WERI-Rb-1 (cell line): Measurements from ENCODE around the gene LAMB4.

Experiments
- DNase-seq: peaks from one replicate; pipeline ENCODE4 v3.0.0-alpha.2; 2020
- H3K27ac ChIP-seq: fragments of 250-450 bp; sonication (Bioruptor Pico); 2 replicates; pipeline ENCODE4 v1.5.1; 2020; ENCODE audit warnings: mild to moderate bottlenecking, moderate library complexity
- H3K27me3 ChIP-seq: fragments of 250-450 bp; sonication (Bioruptor Pico); 2 replicates; pipeline ENCODE4 v1.5.1; 2021; ENCODE audit warnings: mild to moderate bottlenecking, low read depth, moderate library complexity; ENCODE audit not compliant: insufficient read depth, severe bottlenecking
- H3K36me3 ChIP-seq: fragments of 250-450 bp; sonication (Bioruptor Pico); 2 replicates; pipeline ENCODE4 v1.5.1; 2020; ENCODE audit warnings: mild to moderate bottlenecking, moderate library complexity
- H3K4me3 ChIP-seq: 2 replicates; pipeline ENCODE4 v1.5.1; 2011; ENCODE audit warnings: low read depth, mild to moderate bottlenecking, control low read depth, low read length
- H3K9me3 ChIP-seq: fragments of 250-450 bp; sonication (Bioruptor Pico); 2 replicates; pipeline ENCODE4 v1.5.1; 2021; ENCODE audit warnings: mild to moderate bottlenecking, moderate library complexity; ENCODE audit not compliant: severe bottlenecking
- CTCF ChIP-seq: IDR thresholded peaks from 2 replicates; pipeline ENCODE4 v1.5.1; 2011; ENCODE audit warnings: low read depth, mild to moderate bottlenecking, control low read depth, inconsistent platforms, low read length

LAMB4 gene

GRCh38 chr7:108165723-108166122 lies 35.6 kb upstream of the LAMB4 start:
- TF ChIP-seq CTCF = no peak
- Histone ChIP-seq H3K36me3 (no peaks in the 10 kb centered on the region), H3K27me3 (no peaks in the 10 kb centered on the region), H3K4me3 (no peak overlapping the region), H3K9me3 (no peaks in the 10 kb centered on the region), H3K27ac (no peak overlapping the region)
- no peak for DNase-seq

GRCh38 chr7:108164946-108165345 lies 34.8 kb upstream of the LAMB4 start:
- Histone ChIP-seq H3K9me3 (no peaks in the 10 kb centered on the region), H3K27ac (no peak overlapping the region), H3K36me3 (no peaks in the 10 kb centered on the region), H3K27me3 (no peaks in the 10 kb centered on the region), H3K4me3 (no peak overlapping the region)
- no peak for DNase-seq
- no peak for TF ChIP-seq CTCF

- no peak overlapping the region for H3K4me3 ChIP-seq
- no peak for DNase-seq
- H3K9me3 ChIP-seq = no peaks in the 10 kb centered on the region
- H3K36me3 ChIP-seq = no peaks in the 10 kb centered on the region
- no peak overlapping the region for H3K27ac ChIP-seq
- H3K27me3 ChIP-seq = no peaks in the 10 kb centered on the region
- no peak for TF ChIP-seq CTCF
Observed at GRCh38 chr7:108164342-108164741, 34.2 kb upstream of the LAMB4 start.

GRCh38 chr7:108158776-108159175 lies 28.6 kb upstream of the LAMB4 start:
- TF ChIP-seq CTCF = no peak
- Histone ChIP-seq H3K27ac (no peak overlapping the region), H3K9me3 (no peaks in the 10 kb centered on the region), H3K36me3 (no peaks in the 10 kb centered on the region), H3K27me3 (no peaks in the 10 kb centered on the region), H3K4me3 (no peak overlapping the region)
- no peak for DNase-seq

GRCh38 chr7:108157606-108158335 lies 27.6 kb upstream of the LAMB4 start:
- H3K36me3 ChIP-seq = no peaks in the 10 kb centered on the region
- DNase-seq = no peak
- H3K27ac ChIP-seq = no peak overlapping the region
- H3K9me3 ChIP-seq = no peaks in the 10 kb centered on the region
- H3K27me3 ChIP-seq = no peaks in the 10 kb centered on the region
- no peak for TF ChIP-seq CTCF
- H3K4me3 ChIP-seq = no peak overlapping the region
